Muscle of arm (tissue), 12 donors: ENCODE results near the gene DDR2. TPM values are rescaled to one million over a fixed set of nuclear protein-coding genes. Genes with fewer than 3 reads are reported as not detected.

Experiments used
- DNase-seq: peaks from one replicate; pipeline ENCODE4 v3.0.0-alpha.2; 2013
- polyA plus RNA-seq, 12 donors: library from polyadenylated mRNA; unstranded; fragments of 120-200 nt; gene quantifications; one replicate each; pipeline ENCODE4 v1.2.1, GENCODE V29; 2013; ENCODE audit not compliant: insufficient read length in 12 of 12

The DDR2 gene
- polyA plus RNA-seq, 12 donors = 33.2 to 68.4 (median 50.7) TPM; not detected in 1

DNA sequence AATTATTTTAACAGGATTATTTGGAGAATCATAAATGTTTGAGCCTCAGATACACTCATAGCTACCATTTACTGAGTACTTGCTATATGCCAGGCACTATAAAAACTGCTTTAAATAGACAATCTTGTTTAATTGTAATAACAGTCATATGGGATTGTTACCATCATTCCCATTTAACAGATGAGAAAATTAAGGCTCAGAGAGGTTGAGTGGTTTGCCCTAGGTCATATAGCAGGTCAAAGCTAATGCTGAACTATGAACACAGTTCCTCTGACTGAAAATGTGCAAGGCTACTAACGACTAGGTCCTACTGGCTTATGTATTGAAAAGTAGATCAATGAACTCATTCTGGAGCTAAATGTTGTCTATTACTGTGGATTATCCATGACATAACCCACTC is 63.4 kb downstream of the DDR2 start:
- no peak for DNase-seq

DNA sequence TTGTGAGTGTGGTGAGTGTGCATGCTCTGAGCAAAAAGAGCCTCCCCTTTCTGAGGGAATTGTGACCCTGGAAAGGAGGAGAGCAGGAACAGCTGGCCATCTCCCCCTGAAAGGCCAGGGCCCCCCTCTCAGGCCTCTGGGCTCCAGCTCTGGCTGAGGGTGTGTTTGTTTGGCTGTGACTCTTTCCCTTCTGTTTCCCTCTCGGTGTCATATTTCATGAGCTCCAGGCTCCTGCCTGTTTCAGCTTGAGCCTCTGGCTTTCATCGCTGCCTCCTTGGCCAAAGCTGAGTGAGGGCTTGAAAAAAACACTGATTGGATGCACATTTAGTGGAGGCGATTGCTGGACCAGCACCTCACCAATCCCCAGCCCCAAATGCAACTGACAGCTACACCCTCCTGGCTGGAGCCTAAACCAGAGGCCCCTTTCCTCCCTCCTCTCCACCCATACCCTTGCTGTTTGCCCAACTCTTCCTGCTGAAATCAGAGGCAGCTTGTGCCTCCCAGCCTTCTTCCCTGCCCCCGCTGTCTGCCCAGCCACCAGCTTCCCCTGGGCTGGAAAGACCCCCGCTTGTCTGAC is 64.1 kb downstream of the DDR2 start:
- DNase-seq = peak; percentile 95

DNA sequence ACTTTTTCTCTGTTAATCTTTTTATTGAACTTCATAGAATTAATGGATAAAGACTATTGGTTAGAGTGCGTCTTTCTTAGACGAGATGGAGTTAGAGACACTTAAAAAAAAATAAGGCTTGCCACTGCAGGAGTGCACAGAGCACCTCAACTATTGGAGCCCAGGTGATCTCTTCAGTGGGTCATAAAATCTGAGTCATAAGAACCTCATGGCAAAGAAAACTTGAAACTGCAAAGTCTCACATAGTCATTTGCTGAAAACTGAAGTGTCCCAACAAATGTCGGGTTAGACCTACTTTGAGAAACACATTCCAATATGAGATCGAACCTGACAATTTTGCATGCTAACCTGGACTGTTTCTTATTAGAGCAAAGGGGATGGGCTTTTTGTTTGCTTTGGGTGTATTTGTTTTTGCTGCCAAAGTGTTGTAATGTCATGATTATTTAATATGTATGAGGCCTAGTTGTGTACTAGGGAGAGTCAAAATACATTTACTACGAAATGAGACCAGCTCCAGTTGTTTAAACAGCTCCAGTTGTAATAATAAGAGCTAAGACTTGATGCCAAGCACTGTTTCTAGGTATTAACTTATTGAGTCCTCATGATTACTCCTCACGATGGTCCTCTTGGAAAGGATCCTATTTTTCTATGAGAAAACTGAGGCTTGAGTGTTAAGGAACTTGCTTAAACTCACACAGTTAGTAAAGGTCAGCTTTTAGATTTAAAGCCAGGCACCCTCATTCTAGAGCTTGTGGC is 65.1 kb downstream of the DDR2 start:
- DNase-seq = no peak

DNA sequence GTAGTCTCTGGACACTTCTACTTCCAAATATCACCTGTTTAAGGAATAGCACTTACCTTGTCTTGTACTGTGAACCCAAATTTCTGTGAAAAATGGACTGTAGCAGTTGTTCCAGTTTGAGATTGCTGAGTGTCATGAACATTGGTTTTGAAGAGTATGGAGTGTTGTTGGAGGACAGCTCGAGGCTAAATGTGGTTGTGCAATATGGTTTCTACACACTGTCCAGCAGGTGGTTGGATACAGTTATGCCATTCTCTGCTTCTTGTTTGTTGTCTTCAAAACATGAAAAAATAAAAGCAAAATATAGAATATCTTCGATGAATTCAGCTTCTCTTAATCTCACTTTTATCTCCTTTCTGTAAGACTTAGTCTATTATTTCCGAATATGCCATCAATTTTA is 67.1 kb downstream of the DDR2 start:
- DNase-seq = no peak

DNA sequence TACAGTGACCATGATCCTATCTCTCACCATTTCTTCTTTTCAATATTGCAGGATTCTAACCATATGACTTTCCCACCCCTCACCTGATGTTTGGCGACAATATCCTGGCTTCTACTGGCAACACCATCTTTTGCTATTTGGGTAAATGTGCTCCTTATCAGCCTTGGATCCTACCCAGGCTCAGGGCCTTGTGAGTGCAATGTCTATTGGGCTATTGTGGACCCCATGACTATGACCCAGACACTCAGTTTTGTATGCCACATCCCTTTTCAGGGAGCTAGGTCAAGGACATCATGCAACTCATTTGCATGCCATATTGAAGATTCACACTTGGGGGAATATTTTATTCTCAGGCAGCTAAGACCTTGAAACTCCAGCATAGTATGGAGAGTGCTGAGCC is 67.9 kb downstream of the DDR2 start:
- no peak for DNase-seq

DNA sequence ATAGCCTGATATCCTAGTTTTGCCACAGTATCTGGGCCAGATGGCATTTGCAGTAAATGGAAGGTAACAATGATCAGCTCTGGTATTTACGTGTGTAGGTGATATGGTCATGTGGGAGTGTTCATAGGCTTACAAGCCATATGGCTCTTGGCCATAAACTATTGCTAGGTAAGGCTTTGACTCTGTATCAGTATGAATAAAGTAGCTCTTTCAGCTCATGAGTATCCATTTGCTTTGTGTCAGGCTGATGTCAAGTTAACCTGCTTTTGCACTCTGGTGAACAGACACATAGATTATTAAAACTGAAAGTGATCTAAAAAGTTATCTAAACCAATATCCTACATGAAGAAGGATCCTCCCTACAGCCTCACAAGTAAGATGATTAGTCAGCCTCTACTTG is 69.0 kb downstream of the DDR2 start:
- no peak for DNase-seq

DNA sequence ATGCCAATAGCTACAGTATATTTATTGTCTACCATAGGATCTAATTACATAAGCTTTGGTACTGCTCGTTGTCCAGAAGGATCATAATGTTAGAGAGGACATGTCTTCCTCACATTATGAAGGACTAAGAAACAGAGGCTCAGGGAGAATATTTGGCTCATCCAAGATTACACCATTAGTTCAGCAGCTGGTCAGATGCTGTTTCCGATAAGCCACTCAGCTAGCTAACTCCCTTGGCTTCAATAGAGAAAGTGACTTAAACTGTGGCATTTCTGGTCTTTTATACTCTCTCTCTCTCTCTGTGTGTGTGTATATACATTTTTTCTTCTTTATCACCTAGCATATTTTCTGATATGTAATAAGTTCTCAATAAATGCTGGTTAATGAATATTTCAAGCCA is 70.4 kb downstream of the DDR2 start:
- DNase-seq = no peak

DNA sequence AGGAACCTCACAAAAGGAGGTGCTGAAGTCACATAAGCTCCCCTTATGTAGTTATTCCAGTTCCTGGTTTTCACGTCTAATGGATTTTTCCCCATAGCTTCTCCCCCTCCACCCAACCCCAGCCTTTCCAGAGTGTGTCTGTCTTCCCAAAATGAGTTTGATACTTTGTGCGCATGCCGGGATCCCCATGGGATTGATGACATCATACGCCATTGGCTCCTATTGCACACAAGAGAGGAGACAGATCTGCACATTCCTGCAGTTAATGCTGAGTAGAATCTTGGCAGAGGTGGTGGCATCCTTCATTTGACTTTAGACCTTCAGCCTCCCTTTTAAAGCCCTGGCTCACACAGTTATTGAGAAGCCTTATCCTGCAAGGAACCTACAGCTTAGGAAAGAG is 71.4 kb downstream of the DDR2 start:
- no peak for DNase-seq

DNA sequence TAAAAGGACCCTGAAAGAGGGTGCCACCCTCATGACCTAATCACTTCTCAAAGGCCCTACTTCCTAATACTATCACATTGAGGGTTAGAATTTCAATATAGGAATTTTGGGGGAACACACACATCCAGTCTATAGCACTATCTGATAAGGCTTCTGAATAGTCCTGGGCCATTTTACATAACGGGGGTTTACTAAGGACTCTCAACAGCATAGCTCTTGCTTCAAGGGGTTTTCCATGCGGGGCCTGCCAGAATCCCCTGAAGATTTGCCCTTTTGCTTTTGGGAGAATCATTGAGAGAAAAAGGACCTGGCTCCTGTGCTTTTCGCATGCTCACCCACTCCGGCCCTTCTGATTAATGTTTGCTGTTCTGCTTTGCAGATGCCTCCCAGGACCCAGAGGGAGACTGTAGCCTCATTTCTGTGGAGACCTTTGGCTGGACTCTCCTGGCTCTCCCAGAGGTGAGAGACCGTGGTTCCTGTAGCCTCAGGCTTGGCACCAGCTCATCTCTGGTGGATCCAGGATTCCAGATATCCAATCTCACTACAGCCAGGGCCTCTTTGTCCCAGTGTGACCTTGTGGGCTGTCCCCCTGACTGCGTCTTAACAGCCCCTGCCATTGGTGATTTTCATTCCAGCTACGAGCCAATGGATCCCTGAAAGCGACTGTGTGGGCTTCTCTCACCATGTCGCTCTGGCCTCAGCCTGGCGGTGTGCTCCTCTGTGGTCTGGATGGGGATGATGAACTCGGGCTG is 72.6 kb downstream of the DDR2 start:
- DNase-seq = peak; percentile 49

DNA sequence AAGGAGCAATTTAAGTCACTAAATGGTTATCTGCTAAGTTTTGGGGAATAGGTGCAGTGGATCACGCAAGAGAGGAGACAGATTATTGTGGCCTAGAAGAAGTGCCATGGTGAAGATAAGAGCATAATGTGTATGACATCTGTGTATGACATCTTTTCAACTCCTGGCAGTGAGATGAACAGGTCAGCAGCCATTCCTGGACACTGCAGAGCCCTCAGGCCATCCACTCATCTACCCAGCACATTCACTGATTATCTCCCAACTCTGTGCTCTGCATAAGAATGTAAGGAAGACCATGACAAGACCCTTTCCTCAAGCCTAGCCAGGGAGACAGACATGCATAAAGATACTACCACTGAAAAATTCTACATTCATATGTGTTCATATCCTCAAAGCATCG is 73.7 kb downstream of the DDR2 start:
- no peak for DNase-seq

DNA sequence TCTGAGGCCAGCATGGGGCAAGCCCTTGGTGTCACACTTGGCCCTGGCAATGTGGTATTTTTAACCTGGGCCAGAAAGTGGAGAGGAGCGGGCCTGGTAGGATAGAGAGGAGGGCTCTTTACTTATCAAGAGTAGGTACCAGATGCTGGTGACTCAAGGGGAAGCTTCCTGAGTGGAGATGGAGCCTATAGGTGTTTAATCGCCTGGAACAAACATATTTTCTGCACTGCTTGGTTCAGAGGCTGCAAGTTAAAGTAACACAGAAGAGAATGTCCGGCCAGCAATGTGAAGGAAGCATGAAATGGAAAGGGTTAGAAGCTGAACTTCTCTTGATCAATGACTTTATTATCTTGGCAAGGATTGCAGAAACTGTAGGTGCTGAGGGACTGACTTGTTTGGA is 74.3 kb downstream of the DDR2 start:
- DNase-seq = no peak

DNA sequence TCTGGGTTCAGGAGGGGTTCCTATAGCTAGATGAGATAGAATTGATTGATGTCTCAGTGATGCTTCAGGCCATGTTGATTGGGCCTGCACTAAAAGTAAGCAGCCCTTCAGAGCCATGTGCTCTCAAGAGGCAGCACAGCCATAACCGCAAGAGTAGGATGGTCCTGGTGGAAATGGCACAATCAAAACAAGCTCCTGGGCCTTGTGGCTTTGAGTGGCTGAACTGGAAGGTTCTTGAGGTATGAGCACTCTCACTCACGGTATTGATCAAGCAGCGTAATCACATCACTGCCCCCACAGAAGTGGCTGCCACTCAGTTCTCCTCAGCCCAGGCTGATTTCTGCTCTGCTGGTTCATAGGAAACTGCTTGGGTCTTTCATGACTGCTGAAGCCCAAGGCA is 76.0 kb downstream of the DDR2 start:
- no peak for DNase-seq

DNA sequence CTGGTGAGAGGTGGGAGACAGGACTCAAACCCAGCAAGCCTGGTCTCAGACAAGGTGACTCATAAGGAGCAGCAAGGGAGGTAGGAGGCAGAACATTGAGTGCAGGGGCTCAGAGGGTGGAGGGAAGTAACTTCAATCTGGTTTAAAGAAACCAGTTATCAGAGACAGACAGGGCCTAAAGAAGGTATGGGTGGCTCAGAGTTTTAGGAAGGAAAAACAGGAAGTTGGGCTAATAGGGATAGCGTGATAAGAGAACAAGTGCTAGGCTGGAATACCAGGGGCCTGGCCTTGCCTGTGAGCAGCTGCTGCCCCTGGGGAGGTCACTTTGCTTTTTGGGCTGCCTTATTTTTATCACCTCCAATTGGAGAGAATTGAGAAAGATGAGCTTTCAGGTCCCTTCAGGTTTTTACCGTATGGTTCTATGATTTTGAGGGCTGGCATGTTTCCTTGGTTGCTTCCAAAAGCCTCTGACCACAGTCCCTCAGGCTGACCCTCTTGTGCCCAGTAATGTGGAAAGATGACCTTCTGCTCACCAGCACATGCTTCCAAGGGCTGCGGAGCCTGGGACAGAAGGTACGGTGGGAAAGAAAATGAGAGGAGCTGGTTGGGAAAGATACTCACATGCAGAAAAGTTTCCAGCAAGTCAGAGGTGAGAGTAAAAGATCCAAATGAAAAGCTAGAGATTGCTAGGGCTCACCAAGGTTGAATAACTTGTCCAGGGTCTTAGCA is 77.0 kb downstream of the DDR2 start:
- no peak for DNase-seq

DNA sequence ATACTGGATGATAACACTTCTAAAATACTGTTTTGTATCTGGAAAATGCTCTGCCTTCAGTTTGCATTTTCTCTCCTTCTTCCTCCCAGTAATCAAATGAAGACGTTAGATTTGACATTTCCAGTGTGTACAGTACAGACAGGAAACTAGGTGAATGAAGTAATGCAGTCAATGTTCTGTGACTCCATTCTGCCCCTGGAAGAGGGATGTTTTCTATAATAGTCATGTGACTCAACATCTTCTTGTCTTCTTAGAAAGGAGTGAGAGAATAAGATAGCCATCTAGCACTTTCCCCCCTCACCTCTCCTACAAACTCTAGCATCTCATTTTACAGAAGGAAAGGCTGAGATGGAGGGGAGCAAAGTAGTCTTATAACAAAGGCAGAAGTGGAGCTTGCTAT is 77.6 kb downstream of the DDR2 start:
- no peak for DNase-seq

DNA sequence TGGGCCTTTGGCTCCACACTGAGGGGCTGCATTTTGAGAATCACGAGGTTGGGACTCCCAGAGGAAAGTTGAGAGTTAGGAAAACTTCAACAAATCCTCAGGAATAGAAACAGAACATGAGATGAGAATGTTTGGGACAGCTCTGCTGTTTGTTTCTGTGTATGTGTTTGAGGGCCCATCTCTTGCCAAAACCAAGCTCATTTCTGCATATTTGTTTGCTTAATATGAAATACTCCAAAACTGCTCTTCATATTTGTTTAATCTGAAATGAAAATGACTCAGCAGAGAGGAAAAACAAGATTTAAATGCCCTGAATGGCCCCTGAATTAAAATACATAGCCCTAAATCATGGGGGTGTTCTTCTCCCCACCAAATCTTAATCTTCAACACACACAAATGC is 78.1 kb downstream of the DDR2 start:
- no peak for DNase-seq

DNA sequence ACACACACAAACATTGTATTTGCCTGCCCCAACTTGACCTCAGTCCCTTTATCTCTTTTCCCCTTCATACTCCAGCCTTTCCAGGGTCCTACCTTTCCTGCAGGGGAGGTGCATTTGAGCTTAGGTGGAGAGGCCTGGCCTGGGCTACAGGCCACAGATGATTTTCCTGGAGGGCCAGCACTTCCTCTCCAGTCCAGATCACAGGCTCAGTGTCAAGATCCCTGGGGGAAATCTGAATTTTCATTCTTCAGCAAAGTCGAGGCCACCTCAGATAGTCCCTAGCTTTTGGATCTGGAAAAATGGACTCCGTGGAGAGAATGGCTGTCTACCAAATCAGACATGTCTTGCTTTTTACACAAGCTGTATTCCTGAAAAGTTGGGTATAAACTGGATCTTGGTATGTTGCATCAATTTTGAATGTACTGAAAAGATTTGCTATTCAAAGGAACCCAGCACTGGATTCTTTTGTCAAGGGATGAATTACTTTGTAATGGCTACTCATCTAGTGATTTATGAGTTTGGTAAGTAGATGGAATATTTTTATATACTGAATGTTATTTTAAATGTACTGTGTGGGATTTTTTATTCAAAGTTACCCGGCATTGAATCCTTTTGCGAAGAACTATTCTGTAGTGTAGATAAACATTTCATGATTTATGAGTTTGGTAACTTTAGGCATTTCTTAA is 78.7 kb downstream of the DDR2 start:
- no peak for DNase-seq

DNA sequence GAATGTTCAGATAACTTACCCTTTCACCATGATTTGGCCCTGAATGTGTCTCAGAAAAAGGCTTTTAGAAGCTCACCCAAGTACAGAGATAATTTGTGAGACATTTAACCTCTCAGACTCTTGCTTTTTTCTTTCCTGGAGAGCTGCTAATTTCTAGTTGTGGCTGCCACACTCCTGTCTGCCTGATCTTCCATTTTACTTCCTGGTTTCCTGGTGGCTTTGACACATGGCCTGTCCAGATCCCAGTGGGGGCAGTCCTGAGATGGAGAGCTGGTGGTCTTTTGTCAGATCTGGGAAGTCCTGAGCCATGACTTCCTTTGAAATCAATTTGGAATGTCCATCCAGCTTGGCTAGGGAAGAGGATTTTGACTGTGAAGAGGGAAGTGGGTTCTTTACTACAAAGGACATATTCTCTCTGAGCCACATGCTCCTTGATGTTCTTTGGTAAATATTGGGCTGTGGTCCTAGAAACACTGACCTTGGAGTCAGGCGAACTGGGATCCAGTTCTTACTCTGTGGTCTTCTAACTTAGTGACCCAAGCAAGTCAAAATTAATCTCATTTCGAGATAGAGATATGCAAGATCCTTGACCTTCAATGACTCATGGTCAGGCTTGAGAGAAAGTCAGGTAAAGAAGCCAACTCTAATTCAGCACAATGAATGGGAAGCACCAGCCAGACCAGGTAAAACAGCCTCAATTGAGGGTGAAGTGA is 80.2 kb downstream of the DDR2 start:
- DNase-seq = no peak

DNA sequence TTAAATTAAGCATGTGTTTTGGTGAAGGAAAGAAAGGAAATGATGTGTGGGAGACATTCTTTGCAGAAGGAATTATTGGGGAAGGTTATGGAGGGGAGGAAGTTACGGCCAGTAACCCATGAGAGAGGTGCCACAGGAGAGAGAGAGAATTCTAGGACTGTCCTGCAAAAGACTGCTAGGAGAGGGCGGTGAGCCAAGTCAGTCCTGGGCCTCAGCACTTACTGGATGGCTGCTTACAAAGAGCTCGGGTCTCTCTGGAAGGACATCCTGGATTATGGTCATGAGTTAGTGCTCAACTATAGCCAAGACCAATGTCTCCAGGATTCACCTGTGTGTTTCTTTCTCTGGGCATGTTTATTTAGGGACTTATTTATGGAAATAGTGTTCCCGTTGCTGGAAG is 83.9 kb downstream of the DDR2 start:
- DNase-seq = no peak

DNA sequence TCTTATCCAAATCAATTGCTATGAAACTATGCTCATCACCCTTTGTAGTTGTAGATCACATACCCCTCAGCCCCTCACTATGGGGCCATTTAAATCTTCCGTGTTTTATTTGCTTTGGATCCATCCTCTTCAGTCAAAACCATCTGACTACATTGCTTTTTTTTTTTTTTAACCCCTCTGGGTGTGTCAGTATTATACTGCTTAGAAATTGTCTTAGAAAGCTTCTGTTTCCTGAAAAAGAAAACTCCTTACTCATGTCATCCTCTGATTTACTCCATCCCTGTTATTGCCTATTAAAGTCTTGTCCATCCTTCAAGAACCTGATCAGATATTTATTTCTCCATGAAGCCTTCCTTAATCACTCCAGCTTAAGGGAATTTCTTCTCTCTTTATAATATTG is 84.3 kb downstream of the DDR2 start:
- no peak for DNase-seq

DNA sequence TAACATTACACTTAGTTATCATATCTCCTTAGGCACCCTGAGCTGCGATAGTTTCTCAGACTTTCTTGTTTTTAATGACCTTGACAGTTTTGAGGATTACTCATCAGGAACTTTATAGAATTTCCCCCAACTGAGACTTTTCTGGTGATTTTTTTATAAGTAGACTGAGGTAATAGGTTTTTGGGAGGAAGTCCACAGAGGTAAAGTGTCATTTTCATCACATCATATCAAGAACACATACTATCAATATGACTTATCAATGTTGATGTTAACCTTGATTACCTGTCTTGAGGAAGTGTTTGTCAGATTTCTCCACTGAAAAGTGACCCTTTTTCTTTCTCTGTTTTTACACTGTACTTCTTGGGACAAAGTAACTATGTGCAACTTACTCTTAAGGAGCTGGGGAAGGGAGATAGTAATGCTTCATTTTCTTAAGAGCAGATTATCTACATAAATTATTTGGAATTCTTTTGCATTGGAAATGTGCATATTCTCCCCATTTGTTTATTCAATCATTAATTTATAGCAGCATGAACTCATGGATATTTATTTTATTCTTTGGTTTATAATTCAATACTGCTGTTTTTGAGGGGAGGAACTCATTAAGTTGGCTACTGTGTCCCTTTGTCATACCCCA is 85.4 kb downstream of the DDR2 start:
- DNase-seq = no peak

DNA sequence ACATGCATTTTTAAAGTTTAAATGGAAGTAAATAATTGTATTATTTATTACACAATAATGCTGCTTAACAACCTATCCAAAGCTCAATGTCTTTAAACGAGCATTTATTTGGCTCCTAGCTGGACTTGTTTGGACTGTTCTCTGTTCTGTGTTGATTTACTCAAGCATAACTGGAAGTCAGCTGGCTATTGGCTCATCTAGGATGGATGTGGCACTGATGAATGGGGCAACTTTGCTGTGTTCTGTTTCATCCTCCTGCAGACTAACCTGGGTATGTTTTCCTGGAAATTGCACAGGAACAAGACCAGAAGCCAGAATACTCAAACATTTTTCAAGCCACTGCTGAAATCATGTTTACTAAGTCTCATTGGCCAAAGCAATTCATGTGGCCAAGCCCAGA is 87.4 kb downstream of the DDR2 start:
- DNase-seq = no peak
